Activated CD4-positive, alpha-beta memory T cell treated with anti-CD3 and anti-CD28 coated beads, Interleukin-2, amount 10 ng/mL, durations not matched to agents 7 days and 5 days (primary cell): ENCODE measurements around the gene TP53. TPM values are rescaled to one million over a fixed set of nuclear protein-coding genes. Genes with fewer than 3 reads are reported as not detected.
"Not testable (repeated sequence)": the region's sequence is repeated elsewhere in the genome, so short reads cannot be mapped to it uniquely, and the experiment has no call there.

Experiments
- CTCF ChIA-PET: fragments of 350-600 bp; sonication (Branson Sonifier 250); formaldehyde crosslinking; loops from one replicate; lab custom pipeline; 2021; ENCODE audit warnings: antibody characterized with exemption, inconsistent platforms; lab: Charles Lee
- POLR2A ChIA-PET: fragments of 350-600 bp; sonication (Branson Sonifier 250); formaldehyde crosslinking; loops from one replicate; lab custom pipeline; 2021; ENCODE audit warnings: antibody characterized with exemption; lab: Charles Lee
- DNase-seq: peaks from one replicate; pipeline ENCODE4 v3.0.0-alpha.2; 2020
- H3K27ac Mint-ChIP-seq: one replicate; pipeline ENCODE4 v1.8.0; 2021; ENCODE audit warnings: mild to moderate bottlenecking, mixed read lengths
- H3K27me3 Mint-ChIP-seq: one replicate; pipeline ENCODE4 v1.8.0; 2021; ENCODE audit warnings: mixed read lengths
- H3K36me3 Mint-ChIP-seq: one replicate; pipeline ENCODE4 v1.8.0; 2021; ENCODE audit warnings: low read depth, mixed read lengths
- H3K4me1 Mint-ChIP-seq: one replicate; pipeline ENCODE4 v1.8.0; 2021; ENCODE audit warnings: mixed read lengths
- H3K4me3 Mint-ChIP-seq: one replicate; pipeline ENCODE4 v1.8.0; 2021; ENCODE audit warnings: mild to moderate bottlenecking, mixed read lengths
- H3K9me3 Mint-ChIP-seq: one replicate; pipeline ENCODE4 v1.8.0; 2021; ENCODE audit warnings: mixed read lengths
- total RNA-seq, 2 experiments: library from RNA; stranded (reverse); gene quantifications; one replicate each; pipeline ENCODE4 v1.2.3, GENCODE V29; 2021

TP53 gene
- total RNA-seq, 2 experiments from 2014 or later = 123 TPM

DNA sequence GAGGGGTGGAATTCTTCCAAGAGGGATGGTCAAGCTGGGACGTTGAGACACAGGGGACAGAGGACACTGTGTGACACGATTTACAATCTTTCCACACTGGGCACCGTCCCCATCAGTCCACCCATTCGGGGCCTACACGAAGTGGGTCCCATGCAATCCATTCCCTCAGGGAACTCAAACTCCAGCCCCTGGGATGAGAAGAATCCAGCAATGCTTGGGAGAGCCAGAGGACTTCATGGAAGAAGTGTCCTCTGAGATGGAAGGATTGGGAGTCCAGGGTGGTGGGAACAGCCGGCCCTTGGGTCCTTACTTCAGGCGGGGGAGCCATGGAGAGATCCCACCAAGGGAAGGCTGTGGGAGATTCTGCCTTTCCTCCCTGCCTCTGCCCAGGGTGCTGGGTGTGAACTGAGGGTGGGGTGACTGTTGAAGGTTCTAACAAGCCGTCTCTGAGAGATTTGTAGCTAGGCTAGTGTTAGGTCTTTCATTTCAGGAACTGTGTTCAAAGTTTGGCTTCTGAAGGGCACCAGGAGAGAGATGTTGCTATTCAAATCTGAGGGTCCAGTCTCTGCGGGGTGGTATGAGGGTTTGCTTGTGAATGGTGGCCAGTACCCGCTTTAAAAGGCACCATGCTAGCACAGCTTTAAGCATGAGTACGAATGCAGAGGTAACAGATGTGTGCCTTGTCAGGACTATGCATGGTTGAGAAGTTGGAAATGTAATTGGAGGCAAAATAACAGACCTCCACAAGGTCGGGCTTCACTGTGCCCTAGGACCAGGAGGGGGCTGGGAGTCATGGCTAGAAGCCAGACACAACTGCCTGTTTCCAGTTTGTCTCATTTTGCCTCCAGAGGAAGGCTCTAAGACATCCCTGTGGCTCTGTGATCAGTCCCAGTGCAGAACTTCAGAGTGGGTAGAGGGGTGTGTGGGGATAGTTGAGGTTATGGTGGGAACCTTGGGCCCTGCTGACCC lies 34.6 kb downstream of the TP53 start:
- ChIA-PET POLR2A (interaction anchor here (1.3 to 2.6 kb wide), 2 partner anchors 34 kb away, joined by 4 to 26 read pairs; partner anchors contain the start of genes TP53 and WRAP53), CTCF (interaction anchor here (1.2 kb wide), 1 partner anchor 20 kb away, joined by 3 read pairs; no protein-coding TSS in a partner anchor)
- Mint-ChIP-seq H3K4me1 (peaks cover 15% of the 10 kb centered on the region), H3K27me3 (peaks cover 51% of the 10 kb centered on the region), H3K36me3 (no peaks in the 10 kb centered on the region), H3K9me3 (no peaks in the 10 kb centered on the region), H3K27ac (no peak overlapping the region), H3K4me3 (no peak overlapping the region)
- no peak for DNase-seq

DNA sequence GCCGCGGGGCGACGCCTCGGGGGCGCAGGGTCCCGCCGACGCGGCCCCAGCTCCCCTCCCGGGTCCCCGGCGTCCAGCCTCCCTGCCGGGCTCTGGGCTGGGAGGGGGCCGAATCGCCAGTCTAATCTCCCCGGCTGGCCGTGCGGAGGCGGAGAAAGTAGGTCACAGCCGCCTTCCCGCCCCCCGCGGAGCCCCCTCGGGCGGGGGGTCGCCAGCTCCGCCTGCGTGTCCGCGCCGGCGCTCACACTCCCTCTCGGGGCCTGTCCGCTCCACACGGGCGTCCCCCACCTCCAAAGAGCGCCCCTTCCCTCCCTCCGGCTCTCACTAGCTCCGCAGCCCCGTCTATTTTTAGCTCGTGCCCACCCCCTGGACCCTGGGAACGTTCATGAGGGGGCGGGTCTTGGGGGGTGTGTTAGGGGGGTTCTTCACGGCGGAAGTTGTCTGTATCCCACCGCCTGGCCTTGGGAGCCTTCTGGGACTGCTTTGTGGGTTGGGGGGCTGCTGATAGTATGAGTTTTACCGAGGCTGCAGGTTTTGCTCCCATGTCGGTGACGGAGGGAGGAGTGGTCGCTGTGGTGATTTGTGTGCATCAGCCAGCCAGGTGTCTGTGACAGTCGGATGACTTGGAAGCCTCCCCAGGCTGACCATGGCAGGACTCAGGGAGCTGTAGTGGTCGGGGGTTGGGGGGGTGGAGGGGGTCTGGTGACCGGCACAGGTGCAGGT lies 35.5 kb downstream of the TP53 start:
- no peak overlapping the region for H3K4me3 Mint-ChIP-seq
- CTCF ChIA-PET = interaction anchor here (1.2 kb wide), 1 partner anchor 35 kb away, joined by 5 read pairs; the partner anchor contains the start of gene TP53

DNA sequence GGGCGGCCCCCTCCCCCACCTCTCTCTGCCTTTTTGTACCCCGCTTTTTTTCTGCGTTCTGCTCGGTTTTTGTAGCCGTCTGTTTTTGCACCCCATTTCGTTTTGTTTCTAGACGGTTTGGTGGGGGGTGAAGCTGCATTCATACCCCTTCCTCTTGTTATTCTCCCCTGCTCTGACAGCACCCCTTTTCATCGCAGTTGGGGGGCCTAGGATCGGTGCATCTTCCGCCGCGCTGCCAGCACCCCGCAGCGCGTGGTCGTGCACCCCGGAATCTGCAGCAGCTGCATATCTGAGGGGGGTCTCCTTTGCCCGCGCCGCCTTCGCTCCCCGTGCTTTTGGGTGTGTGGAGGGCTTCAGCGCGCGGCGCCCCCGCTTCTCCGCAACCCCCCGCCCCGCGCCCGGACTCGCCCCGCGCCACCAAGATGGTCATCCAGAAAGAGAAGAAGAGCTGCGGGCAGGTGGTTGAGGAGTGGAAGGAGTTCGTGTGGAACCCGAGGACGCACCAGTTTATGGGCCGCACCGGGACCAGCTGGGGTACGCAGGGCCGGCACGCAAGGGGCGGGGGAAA lies 36.1 kb downstream of the TP53 start:
- H3K36me3 Mint-ChIP-seq = no peaks in the 10 kb centered on the region
- no peak overlapping the region for H3K27ac Mint-ChIP-seq
- no peaks in the 10 kb centered on the region for H3K9me3 Mint-ChIP-seq
- H3K4me3 Mint-ChIP-seq = peak overlapping the region; percentile 58
- ChIA-PET CTCF (interaction anchor here (1.1 to 1.3 kb wide), 3 partner anchors 35 to 38 kb away, joined by 3 to 5 read pairs (median 3); partner anchors contain the start of genes TP53 and WRAP53), POLR2A (interaction anchor here (0.5 to 2.6 kb wide), 7 partner anchors 9 to 282 kb away, joined by 3 to 26 read pairs (median 4); partner anchors contain the start of genes TP53 and WRAP53)
- H3K27me3 Mint-ChIP-seq = peaks cover 52% of the 10 kb centered on the region
- no peak for DNase-seq
- peaks cover 15% of the 10 kb centered on the region for H3K4me1 Mint-ChIP-seq

More for the DNA sequence above, 35.5 kb downstream of the TP53 start:
- Mint-ChIP-seq H3K27ac (no peak overlapping the region), H3K36me3 (no peaks in the 10 kb centered on the region), H3K27me3 (peaks cover 51% of the 10 kb centered on the region), H3K9me3 (no peaks in the 10 kb centered on the region), H3K4me1 (peaks cover 15% of the 10 kb centered on the region)
- POLR2A ChIA-PET = interaction anchor here (0.5 to 2.6 kb wide), 6 partner anchors 9 to 282 kb away, joined by 3 to 26 read pairs (median 4); partner anchors contain the start of genes TP53 and WRAP53
- DNase-seq = no peak

DNA sequence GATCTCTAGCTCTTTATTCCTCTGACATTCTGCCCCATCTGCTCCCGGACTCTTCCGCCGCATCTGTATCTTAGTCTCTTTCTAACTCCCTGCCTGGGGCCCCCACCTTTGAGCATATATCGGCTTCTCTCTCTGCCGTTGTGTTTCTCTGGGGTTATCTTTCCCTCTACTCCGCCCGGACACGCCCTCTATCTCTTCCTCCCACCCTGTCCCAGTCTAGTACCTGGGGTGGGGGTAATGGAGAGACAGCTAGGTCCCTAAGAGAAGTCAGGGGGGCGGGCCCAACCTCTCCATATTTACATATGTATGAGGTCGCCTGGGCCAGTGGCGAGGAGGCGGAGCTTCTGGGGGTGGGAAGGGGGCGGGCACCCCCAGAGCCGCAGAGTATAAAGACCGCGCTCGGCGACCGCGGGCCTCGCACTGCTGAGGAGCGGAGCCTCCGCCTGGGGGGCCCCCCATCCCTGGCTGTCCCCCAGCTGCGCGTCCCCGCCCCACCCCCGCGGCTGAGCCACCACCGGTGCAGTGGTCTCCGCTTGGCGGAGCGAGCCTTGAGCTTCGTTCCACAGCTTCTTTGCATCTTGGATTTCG lies 36.7 kb downstream of the TP53 start, which contains the start of gene ATP1B2:
Gene ATP1B2, plus strand, starts transcription at position 418 of the 588 bp plus-strand sequence. CDS start 593 bp downstream, outside the sequence.
- no peaks in the 10 kb centered on the region for H3K36me3 Mint-ChIP-seq
- ChIA-PET POLR2A (interaction anchor here (1.0 to 2.6 kb wide), 6 partner anchors 8 to 283 kb away, joined by 3 to 26 read pairs (median 4); partner anchors contain the start of genes TP53 and WRAP53), CTCF (interaction anchor here (1.1 to 1.3 kb wide), 3 partner anchors 36 to 38 kb away, joined by 3 to 5 read pairs (median 3); partner anchors contain the start of genes TP53 and WRAP53)
- peak within 1 kb of the TSS; percentile 63 for H3K4me3 Mint-ChIP-seq
- H3K4me1 Mint-ChIP-seq = peaks cover 17% of the 10 kb centered on the region
- peak; percentile 75 for DNase-seq
- H3K27me3 Mint-ChIP-seq = peaks cover 53% of the 10 kb centered on the region
- no peak within 1 kb of the TSS for H3K27ac Mint-ChIP-seq
- no peaks in the 10 kb centered on the region for H3K9me3 Mint-ChIP-seq

DNA sequence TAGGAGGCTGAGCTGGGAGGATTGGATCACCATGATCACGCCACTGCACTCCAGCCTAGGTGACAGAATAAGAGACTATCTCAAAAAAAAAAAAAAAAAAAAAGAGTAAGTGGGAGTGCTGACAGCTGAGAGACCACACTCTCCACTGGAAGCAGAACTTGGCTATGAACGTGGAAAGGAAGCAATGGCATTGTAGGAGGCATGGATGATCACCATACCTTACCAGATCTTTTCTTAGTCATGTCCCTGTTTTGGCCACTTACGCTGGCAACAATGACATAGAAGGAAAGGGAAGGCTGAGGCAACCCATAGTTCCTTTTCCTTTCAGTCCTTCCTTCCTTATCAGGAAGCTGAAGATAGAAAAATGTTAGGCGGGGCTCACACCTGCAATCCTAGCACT lies 40.3 kb downstream of the TP53 start:
- no peaks in the 10 kb centered on the region for H3K36me3 Mint-ChIP-seq
- POLR2A ChIA-PET = interaction anchor here (0.6 kb wide), 1 partner anchor 309 kb away, joined by 3 read pairs; no protein-coding TSS in a partner anchor
- H3K4me3 Mint-ChIP-seq = no peak overlapping the region
- H3K4me1 Mint-ChIP-seq = peaks cover 34% of the 10 kb centered on the region
- no peak overlapping the region for H3K27ac Mint-ChIP-seq
- no peaks in the 10 kb centered on the region for H3K9me3 Mint-ChIP-seq
- CTCF ChIA-PET = interaction anchor here (0.7 to 1.5 kb wide), 2 partner anchors 26 to 32 kb away, joined by 3 to 4 read pairs; partner anchors contain the start of gene FXR2
- no peak for DNase-seq
- H3K27me3 Mint-ChIP-seq = peaks cover 28% of the 10 kb centered on the region

DNA sequence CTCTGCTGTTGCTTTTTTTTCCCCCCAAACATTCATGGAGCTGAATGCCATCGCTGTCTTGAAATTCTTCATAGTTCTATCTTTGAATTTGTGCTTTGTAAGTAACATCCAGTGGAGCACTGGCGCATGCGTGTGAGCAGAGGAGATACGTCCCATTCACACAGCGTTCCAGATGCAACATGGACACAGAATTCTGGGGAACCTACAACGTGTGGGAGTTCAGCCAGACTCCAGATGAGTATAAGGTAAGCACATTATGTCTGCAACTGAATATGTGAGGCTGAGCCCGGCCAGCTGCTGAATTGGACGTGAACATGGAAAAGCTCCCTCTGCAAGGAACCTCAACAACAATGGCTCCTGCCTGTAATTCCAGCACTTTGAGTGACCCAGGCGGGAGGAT lies 40.8 kb downstream of the TP53 start:
- Mint-ChIP-seq H3K27ac (no peak overlapping the region), H3K9me3 (no peaks in the 10 kb centered on the region), H3K27me3 (peaks cover 25% of the 10 kb centered on the region), H3K4me1 (peaks cover 39% of the 10 kb centered on the region), H3K36me3 (no peaks in the 10 kb centered on the region), H3K4me3 (no peak overlapping the region)
- CTCF ChIA-PET = interaction anchor here (0.7 kb wide), 2 partner anchors 26 to 31 kb away, joined by 3 read pairs; partner anchors contain the start of gene FXR2
- DNase-seq = no peak
- POLR2A ChIA-PET = interaction anchor here (0.6 kb wide), 1 partner anchor 309 kb away, joined by 3 read pairs; no protein-coding TSS in a partner anchor

DNA sequence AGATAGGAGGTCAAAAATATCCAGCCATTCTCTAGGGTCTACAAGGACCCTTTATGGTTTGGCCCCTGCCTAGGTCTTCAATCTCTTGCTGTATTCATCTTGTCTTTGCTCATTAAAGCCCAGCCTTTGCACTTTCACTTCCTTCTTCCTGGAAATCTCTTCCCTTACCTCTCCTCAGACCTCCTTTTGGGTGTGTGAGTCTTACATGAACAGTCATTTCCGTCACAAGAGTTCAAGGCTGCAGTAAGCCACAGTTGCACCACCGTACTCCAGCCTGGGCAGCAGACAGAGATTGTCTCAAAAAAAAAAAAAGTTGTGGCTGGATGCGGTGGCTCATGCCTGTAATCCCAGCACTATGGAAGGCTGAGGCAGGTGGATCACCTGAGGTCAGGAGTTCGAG lies 42.5 kb downstream of the TP53 start:
- CTCF ChIA-PET = no interaction called here
- H3K27ac Mint-ChIP-seq = no peak overlapping the region
- H3K9me3 Mint-ChIP-seq = no peaks in the 10 kb centered on the region
- DNase-seq = peak; percentile 37
- no peak overlapping the region for H3K4me3 Mint-ChIP-seq
- no peaks in the 10 kb centered on the region for H3K36me3 Mint-ChIP-seq
- POLR2A ChIA-PET = no interaction called here
- H3K4me1 Mint-ChIP-seq = peaks cover 27% of the 10 kb centered on the region
- H3K27me3 Mint-ChIP-seq = peaks cover 11% of the 10 kb centered on the region

DNA sequence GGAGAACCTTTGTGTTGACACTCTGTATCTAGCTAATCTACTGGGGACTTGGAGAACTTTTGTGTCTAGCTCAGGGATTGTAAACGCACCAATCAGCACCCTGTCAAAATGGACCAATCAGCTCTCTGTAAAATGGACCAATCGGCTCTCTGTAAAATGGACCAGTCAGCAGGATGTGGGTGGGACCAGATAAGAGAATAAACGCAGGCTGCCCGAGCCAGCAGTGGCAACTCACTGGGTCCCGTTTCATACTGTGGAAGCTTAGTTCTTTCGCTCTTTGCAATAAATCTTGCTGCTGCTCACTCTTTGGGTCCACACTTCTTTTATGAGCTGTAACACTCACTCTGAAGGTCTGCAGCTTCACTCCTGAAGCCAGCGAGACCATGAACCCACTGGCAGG lies 45.7 kb downstream of the TP53 start:
- H3K36me3 Mint-ChIP-seq, H3K27me3 Mint-ChIP-seq, H3K9me3 Mint-ChIP-seq: not testable (repeated sequence)
- peak; percentile 47 for DNase-seq
- Mint-ChIP-seq H3K27ac (peak overlapping the region; percentile 69), H3K4me3 (peak overlapping the region; percentile 68), H3K4me1 (peaks cover 26% of the 10 kb centered on the region)
- ChIA-PET CTCF (interaction anchor here (0.9 to 2.7 kb wide), 3 partner anchors 9 to 46 kb away, joined by 3 to 16 read pairs (median 13); partner anchors contain the start of genes TP53 and WRAP53), POLR2A (interaction anchor here (1.1 to 3.6 kb wide), 3 partner anchors 14 to 44 kb away, joined by 3 to 28 read pairs (median 3); partner anchors contain the start of genes FXR2, SAT2, TP53 and WRAP53)

DNA sequence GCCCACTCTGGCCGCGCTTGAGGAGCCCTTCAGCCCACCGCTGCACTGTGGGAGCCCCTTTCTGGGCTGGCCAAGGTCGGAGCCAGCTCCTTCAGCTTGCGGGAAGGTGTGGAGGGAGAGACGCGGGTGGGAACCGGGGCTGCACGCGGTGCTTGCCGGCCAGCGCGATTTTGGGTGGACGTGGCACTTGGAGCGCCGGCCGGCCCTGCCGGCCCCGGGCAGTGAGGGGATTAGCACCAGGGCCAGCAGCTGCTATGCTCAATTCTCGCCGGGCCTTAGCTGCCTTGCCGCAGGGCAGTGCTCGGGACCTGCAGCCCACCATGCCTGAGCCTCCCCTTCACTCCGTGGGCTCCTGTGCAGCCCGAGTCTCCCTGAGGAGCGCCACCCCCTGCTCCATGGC lies 46.5 kb downstream of the TP53 start:
- Mint-ChIP-seq H3K4me3 (no peak overlapping the region), H3K4me1 (peaks cover 24% of the 10 kb centered on the region), H3K27me3 (peaks cover 2% of the 10 kb centered on the region), H3K9me3 (no peaks in the 10 kb centered on the region), H3K27ac (no peak overlapping the region), H3K36me3 (no peaks in the 10 kb centered on the region)
- POLR2A ChIA-PET = interaction anchor here (1.1 to 3.6 kb wide), 2 partner anchors 26 to 45 kb away, joined by 3 to 28 read pairs; partner anchors contain the start of genes FXR2, TP53 and WRAP53
- CTCF ChIA-PET = interaction anchor here (0.9 to 2.7 kb wide), 2 partner anchors 8 to 47 kb away, joined by 3 to 16 read pairs; partner anchors contain the start of genes TP53 and WRAP53
- no peak for DNase-seq

DNA sequence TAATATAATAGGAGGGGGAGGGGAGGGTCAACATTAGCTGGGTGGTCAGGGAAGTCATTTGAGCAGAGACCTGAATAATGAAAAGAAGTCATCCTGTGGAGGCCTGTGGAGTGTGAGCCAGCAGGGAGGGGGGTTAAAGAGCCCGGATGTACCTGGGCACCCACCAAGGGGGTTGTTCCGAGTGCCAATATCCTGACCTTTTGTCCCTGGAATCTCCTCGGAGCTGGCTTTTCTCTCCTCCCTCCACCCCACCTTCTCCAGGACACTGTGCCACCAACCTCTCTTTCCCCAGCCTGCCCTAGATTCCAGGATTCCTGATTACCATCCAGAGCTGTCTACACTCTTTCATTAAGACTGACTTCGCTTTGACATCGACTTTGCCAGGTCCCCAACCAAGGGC lies 51.1 kb downstream of the TP53 start:
- Mint-ChIP-seq H3K27me3 (peaks cover 2% of the 10 kb centered on the region), H3K27ac (no peak overlapping the region), H3K9me3 (no peaks in the 10 kb centered on the region), H3K4me1 (peaks cover 2% of the 10 kb centered on the region), H3K36me3 (no peaks in the 10 kb centered on the region), H3K4me3 (no peak overlapping the region)
- DNase-seq = no peak
- POLR2A ChIA-PET = interaction anchor here (0.6 kb wide), 1 partner anchor 50 kb away, joined by 4 read pairs; no protein-coding TSS in a partner anchor
- CTCF ChIA-PET = no interaction called here

DNA sequence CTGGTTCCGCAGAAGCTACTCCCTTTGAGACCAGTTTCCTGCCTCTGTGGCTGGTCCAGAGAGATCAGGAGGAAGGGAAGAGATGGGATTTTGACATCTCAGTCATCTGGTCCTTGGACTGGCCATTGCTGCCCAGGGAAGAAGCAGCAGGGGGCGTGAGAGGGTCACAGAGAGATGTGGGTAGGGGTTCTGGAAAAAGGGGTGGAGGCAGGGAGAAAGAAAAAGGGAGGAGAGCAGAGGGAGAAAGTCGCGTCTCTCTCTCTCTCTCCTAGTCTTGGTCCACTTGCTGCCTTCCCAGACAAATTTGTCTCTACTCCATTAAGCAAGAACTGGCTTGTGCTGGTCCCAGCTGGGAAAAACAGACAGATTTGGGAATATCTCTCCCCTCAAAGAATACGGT lies 52.9 kb downstream of the TP53 start:
- Mint-ChIP-seq H3K36me3 (no peaks in the 10 kb centered on the region), H3K9me3 (no peaks in the 10 kb centered on the region), H3K27ac (no peak overlapping the region), H3K27me3 (peaks cover 2% of the 10 kb centered on the region), H3K4me1 (peaks cover 2% of the 10 kb centered on the region), H3K4me3 (no peak overlapping the region)
- DNase-seq = peak; percentile 28
- CTCF ChIA-PET = interaction anchor here (0.6 to 5.0 kb wide), 5 partner anchors 38 to 471 kb away, joined by 3 to 50 read pairs (median 3); partner anchors contain the start of genes TP53 and WRAP53
- POLR2A ChIA-PET = interaction anchor here (6.4 kb wide), 1 partner anchor 52 kb away, joined by 57 read pairs; the partner anchor contains the start of genes TP53 and WRAP53
